Activated CD4-positive, alpha-beta T cell treated with anti-CD3 and anti-CD28 coated beads, Interleukin-2, amount 50 U/mL, for 4 hours (primary cell): ENCODE data around the gene EPHA7.

Experiments used
- DNase-seq, 2 experiments: peaks; one replicate each; pipeline ENCODE4 v3.0.0-alpha.2; 2020

EPHA7 gene

DNA sequence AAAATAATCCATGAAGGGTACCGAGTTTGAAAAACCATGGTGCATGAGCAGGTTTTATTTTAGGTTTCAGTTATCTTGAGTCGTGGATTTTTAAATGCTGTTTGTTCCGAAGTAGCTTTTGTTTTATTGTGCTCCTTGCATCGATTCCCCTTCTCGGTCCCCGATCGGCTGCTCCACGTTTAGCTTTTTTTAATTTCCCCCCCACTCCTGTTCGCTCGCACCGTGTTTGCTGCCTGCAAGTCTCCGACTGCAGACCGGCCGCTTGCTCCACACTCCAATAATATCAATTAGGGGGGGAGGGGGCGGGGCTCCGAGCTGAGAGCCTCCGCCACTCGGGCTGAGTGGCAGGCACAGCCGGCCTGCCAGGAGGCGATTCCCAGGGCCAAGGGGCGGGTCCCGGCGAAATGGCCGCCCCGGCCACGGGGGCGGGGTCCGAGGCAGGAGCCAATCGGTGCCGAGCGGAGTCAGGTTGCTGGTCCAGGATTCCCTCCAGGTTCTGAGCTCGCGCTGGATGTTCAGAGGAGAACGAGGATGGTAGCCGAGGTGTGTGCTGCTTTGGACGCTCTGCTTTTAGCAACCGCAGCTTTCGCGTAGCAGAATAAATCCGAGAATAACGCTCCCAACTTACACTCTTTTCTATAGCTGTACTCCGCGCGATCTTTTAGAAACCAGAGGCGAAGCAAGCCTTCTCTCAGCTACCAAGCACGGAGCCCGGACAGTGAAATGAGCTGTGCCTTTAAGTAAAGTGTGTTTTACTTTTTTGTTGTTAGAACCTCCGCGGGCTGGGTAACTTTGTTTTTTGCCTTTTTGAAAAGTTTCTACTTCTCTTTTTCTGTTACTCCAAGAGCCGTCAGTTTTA, at the start of gene EPHA7:
TSS of gene EPHA7 (minus strand) at position 256 of the 859 bp plus-strand sequence. CDS start at position 38, 218 bp downstream.
- DNase-seq, result no peak

DNA sequence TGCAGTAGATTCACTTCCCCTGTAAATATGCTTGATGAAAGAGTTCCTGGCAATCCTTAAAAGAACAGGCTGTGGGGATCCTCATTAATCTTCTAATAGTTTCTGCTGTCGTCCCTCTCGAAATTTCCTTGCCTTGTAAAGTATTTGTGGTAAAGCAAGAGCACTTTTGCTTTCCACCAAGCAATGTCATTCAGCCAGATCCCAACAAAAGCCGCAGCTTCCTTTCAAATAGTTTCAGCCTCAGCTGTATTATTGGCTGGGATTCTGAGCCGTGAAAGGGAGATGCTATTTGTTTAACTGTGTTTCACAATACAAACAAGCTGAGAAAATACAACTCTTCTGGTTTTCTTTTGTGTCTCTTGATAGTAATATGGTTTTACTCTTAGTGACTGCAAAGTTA, 48.9 kb upstream of the EPHA7 start:
- no peak for DNase-seq

DNA sequence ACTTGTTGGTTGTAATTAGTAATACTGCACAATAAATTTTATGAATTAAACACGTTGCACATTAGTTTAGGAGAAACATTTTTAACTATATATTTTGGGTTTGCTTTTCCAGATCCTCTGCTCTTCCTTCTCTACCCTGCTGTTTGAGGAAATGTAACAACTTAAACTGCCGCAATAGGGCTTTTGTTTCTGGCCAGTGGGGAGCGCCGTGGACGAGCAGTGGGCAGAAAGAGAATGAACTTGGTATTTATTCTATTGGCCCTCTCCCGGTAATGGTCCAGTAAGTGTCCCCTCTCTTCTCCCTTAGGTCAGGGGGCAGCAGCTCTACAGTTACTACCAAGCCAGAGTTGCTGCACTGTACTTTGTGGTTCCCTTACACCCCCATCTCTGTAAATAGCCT, 35.2 kb upstream of the EPHA7 start:
- no peak for DNase-seq

DNA sequence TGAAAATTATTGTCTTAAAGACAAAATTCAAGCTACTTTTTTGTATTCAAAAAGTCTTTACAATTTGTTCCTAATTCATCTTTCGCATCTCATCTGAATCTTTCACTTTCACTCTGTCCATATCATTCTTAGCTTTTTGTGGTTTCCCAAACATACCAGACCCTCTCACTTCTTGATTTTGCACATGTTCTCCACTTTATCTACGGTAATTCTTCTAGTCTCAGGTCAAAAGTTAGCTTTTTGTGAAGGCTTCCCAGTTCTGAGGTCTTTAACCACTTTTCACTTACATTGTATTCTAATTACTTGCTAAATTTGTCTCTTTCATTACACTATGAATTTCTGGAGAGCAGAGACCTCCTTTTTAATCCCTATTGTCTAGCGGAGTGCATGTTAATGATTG, 34.6 kb upstream of the EPHA7 start:
- DNase-seq, result no peak

DNA sequence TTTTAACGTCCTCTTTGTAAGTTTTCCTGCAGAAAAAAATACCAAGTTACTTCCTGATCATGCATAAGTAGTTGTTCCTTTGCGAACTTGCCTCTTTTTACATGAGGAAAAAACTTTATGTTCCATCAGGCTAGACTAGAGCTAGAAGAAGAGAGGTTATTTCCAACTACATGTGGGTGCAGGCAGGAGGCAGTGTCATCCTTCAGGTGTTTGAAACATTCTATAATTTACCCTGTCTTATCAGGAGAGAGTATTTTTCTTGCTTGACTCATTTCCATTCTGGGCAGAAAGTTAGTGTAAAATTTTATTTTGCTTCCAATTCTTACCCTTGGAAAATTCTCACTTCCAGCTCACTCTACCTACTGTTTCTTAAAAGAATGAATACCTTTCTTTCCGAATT, 28.5 kb upstream of the EPHA7 start:
- DNase-seq, result no peak

DNA sequence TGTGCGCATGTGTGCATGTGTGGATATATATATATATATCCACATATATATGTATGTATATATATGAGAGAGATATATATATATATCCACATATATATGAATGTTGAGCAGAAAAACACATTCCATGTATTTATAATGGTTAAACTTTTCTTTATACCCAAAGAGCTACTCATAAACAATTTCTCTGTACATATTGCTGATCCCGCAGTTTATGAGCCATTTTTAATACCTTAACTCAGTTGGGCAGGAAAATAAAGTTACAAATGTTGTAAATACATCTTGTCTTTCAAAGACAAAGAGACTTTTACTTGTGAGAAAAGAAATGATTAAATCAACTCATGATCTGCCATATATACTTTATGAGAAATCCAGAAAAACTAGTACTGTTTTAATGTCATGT, 18.1 kb upstream of the EPHA7 start:
- DNase-seq, result no peak

DNA sequence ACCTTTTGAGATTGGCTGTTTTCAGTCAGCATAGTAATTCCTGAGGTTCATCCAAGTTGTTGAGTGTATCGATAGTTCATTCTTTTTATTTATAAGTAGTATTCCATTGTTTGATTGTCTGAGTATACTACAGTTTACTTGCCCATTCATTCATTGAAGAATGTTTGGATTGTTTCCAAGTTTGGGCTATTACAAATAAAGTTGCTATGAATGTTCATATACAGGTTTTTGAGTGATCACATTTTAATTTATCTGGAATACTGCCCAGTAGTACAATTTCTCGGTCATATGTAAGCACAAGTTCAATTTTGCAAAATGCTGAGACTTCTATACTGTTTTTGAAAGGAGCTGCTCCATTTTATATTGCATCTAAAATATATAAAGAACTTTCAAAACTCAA, 14.2 kb upstream of the EPHA7 start:
- DNase-seq, result no peak

DNA sequence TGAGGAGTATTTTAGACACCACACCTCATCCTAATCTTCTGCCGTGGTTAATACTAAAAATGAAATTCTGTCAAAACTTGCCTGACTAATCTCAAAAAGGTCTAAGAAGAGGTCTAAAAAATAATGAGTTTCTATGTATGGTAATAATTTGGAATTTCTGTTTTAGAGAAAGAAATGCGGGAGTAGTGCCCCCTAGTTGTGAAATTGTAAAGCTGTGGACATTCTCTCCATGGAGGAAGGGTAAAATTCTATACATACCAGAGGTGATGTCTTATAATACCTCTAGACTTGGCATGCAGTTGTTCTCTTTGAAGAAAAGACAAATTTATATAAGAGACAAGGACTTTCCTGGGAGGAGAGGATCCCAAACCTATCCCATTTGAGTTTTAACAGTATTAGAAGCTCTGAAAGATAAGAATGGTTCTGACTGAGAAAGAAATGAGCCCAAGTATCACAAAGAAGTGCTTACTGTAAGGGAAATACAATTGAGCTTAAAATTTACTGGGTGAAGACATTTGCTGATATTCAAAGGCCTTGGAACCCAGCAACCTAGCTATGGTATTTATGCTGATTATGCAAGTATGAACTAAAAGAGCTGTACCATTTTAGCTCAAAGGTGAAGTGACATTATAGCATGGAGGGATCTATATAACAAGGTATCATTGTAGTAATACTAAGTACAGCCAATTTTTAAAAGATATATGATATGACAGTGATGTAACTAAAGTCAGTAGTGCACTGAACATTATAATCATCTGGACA, 5.1 kb upstream of the EPHA7 start:
- DNase-seq, result no peak

DNA sequence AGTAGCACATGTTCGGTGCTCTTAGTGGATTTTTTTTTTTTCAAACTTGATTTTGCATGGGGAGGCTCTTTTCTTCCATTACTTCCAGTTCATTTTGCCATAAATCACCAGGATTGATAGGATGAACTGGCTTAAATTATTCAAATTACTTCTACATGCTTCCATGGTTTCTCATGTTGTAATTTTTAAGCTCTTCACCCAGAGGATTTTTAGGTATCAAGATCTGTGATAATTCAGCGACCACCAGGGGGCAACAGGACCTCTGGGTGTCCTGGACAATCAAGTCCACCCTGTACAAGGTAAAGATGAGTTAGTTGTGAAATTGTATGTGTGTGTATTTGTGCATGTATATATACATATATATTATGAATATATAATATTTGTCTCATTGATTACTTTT, 4.2 kb upstream of the EPHA7 start:
- DNase-seq, result no peak

DNA sequence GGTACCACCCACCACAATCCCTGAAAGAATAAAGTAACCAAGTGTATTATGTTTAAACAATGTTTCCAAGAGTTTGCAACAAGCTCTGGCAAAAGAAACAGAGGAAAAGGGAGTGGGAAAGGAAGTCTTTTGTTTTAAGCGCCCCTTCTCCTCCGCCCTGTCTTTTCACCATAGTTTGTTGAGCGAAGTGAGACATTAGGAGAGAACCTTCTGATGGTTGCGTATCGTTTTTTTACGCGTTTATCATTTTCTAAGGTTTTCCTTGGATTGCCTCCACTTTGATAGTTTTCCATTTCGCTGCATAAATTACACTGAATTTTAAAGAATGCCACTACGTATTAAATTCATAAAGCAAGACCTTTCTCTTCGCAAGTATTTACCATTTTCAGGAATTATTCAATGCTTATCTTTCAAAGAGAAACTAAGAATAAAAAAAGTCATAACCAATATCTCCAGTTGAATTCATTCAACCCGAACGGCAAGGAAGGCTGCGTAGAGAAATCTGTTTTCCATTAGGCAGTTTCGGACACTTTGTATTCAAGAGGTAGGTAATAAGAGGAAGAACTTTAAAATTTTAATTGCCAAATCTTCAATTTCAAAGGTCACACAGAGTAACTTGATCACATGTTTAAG, 920 bp upstream of the EPHA7 start:
- DNase-seq, result no peak

DNA sequence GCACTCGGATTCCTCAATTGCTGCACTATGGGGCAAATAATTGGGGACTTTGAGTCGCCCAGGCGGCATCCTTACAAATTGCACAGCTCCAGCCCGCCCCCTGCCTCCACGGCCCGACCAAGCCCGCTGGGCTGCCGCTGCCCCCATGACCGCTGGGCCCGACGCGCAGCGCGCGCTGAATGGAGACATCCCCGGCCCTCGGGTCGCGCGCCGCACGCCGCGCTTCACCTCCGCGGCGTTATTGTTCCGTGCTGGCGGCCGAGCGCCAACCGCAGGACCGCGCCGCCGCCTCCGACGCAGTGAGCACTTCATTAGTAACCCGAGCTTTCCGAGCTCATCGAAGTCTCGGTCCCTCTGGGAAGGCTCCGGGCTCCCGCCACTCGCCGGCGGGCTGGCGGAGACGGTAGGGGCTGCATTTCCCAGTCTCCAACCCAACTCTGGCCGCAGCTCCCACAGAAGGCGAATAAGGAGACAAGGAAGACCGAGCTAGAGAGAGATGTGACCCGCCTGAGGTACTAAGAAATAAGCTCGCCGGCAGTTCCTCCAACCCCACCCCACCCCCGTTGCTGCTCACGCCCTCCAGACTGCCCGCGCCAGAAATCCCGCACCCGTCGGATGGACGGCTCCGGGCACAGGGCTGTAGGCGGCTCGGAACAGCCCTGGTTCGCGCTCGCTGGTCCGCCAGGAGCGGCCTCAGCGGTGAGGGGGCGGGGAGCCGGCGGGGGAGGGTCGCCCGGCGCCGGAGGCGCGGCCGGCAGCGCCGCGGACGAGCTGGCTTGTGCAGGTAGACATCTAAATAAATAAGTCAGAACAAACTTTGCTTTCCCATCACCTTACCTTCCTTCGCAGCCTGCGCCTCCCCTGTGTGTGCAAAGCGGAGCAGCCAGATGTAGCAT, 703 bp downstream of the EPHA7 start:
- no peak for DNase-seq

DNA sequence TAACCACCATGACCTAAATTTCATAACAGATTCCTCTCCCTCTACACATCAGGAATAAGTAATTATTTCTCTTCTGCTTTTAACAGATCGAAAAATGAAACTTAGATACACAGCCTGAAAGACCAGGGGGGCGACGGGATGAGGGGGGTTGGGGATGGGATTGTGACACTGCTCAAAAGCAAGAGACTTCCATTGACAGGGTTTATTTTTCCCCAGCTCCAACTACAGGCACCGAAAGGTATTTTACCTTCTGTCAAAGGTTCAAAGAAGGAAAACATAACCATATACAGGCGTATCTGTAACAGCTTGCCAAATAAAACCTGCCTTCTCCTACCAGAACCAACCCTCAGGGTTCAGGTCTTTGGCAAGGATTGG, 1.3 kb downstream of the EPHA7 start:
- DNase-seq, result no peak

DNA sequence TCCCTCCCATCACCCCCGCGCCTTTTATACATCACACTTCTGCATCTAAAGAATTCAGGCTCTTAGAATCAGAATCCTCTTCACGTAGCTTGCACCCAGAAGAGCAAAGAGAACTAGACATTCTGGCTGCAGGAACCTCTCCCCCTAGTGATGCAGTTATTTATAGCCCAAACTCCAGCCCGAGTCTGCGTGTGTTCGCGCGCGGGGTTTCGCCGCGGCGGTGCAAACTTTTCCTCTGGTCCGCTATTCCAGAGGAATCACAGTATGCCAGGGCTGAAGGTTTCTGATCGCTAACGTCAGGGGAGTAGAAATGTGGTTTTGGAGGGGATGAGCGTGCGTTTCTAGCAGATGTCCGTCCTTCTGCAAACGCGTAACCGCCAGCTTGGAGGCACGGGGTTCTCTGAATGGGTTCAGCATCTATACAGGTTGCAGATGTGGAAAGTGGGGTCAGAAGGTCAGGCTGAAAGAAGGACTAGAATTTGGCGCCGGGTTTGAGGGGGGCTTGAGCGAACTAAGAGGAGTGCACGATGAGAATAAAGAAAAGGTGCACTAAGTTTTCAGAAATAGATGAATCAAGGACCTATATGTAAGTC, 1.8 kb downstream of the EPHA7 start:
- DNase-seq, result no peak

DNA sequence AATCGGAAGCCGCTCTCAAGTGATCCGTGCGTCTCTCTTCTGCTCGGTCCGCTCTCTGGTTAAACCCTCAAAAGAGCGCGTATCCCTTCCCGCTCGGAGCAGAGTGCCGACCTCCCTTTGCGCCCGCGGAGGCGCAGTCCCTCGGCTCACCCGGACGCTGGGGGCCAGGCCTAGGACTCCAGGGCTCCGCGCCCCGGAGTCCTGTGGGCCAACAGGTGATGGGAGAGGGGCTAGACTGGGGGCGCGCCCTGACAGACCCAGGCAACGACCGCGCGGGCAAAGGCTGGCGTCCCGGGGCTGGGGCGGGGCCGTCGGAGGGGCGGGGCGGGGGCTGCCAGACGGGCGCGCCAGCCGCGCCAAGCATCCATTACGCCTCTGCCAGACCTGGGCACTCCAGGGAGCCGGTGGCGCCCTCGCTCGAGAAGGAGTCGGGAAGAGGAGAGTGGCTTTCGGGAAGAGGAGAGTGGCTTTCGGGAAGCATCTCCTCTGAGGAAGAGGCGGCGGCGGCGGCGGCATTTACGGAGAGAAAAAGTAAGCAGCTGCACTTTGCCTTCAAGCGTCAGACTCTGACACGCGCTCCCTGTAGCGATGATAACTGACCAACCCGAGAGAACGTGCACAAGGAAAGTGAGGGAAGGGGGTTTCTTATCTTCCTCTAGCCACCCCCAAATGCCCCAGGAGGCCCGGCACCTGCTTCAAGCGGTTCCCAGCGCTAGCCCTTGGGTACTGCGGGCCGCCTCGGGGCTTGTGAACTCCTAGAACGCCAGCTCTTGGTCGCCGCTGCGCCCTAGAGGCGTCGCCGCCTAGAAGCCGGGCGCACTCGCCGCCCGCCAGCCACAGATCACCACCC, 2.6 kb downstream of the EPHA7 start:
- DNase-seq, result no peak

DNA sequence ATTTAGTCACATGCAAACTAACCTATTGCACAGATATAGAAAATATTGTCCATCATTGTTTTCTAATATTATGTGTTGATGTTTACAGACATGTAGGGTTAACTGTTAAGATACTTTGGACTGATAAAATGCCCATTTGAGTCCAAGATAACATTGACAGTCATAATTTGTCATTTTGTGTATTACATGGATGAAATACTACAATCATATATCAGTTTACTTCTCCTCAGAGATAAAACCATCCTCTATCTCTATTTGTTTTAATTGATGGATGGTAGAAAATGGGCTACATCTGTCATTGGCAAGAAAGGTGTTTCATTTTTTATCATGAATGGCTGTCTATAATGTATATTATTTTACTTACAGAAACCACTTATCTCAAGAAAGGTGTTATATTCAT, 6.2 kb downstream of the EPHA7 start:
- no peak for DNase-seq

DNA sequence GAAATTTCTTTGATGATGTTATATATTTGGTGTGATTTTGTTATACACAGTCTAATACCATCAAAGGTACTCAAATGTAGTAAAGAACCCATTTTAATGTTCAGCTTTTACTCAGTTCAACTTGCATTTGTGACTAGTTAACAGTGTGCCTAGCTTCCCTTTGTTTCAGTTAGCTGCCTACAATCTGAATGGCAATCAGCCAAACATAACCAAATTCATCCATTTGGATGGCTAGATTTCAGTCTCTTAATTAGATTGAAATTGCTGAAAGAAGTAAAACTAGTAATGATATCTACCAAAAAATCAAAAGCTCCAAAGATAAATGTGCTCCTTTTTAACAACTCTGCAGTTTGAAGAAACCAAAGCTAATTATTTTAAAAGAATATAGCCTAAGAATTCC, 6.9 kb downstream of the EPHA7 start:
- DNase-seq, result no peak

DNA sequence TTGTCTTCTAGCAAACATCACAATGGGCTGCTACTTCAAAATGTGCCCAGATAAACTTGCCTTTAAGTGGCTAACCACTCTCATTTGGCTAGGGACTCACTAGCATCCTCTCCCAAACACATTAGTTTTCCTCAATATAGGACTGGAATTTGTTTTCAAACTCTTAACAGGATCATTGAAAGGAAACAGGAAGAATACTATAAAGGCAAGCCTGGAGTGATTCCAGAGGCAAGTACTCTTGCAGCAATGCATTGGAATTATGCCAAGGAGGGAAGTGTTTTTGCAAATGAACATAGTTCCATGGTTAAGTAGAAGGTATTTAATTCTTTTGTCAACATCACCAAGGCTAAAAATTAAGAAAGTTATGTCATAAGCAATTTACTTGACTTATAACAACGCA, 12.2 kb downstream of the EPHA7 start:
- DNase-seq, result no peak

DNA sequence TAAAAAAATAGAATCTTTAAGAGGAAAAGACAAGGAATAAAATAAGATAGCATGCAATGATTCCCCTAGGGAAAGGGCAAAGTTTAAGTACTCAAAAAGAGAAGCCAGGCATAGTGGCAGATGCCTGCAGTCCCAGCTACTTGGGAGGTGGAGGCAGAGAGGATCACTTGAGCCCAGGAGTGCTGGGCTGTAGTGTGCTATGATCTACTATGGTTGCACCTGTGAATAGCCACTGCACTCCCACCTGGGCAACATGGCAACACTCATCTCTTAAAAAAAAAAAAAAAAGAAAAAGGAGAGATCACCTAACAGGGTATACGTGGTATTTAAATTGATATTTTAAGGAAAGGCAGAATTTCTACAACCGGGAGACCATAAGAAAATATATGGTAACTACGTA, 16.0 kb downstream of the EPHA7 start:
- DNase-seq, result no peak

DNA sequence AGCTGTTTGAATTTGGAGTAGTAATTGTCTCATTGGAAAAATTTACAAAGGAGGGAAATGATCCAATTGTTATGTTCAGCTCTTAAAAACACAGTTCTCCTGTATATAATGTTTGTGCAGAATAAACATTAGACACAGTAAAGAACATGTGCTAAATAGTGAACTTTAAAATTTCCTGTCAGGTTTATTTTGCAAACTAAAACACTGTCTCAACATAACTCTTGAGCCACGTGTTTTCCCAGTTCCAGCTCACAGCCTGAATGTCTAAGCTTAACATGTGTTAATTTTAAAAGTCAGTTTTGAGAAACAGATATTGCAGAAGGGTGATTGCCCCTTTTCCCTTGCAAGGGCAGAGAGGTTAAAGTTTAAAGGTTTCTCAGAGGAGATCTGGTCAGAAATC, 20.6 kb downstream of the EPHA7 start:
- no peak for DNase-seq

DNA sequence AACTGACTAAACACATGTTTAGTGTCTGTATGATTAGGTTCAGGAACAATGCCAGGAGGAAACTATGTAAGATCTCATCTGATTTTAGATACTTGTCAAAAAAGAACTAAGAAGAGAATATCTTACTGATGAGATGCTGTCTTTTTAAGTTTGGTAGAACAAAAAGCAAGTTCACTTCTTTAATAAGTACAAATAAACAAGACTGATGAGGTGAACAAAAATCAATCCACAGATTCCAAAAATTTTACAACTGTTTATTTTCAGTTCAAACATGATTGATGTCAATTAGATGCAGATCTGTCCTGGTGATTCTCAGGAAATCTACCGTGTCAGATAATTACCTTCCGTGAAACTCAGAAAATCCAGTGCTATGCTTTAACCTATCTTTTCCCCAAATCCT, 24.9 kb downstream of the EPHA7 start:
- DNase-seq, result no peak

DNA sequence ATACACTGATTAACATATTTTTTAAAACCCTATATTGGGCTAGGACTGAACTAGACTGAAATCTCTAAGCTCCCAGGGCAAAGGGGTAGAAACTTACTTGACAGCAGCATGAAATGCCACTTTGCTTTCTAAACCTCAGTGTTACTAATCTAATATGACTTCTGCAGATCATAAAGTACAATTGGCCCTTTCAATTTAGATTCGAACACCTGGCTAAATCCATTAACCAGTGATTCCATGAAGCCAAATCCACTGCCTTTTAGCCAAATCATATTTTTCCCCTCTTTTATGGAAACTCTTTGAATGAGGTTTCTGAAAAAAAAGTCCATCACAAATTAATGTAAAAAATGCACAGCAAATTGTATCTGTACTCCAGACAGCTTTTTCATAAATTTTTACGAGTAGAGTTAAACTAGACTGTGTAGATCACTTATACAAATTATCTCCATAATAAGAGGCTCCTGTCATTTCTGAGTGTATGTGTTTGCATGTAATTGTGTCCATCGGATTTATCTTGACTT, 25.7 kb downstream of the EPHA7 start:
- no peak for DNase-seq
